GM19240 (cell line): Measurements from ENCODE around the gene NCMAP.
"Not testable (repeated sequence)": the region's sequence is repeated elsewhere in the genome, so short reads cannot be mapped to it uniquely, and the experiment has no call there.

Source experiments
- DNase-seq: peaks from one replicate; pipeline ENCODE4 v3.0.0; 2011; ENCODE audit warnings: low spot score; ENCODE audit not compliant: insufficient read length

The NCMAP gene

DNA sequence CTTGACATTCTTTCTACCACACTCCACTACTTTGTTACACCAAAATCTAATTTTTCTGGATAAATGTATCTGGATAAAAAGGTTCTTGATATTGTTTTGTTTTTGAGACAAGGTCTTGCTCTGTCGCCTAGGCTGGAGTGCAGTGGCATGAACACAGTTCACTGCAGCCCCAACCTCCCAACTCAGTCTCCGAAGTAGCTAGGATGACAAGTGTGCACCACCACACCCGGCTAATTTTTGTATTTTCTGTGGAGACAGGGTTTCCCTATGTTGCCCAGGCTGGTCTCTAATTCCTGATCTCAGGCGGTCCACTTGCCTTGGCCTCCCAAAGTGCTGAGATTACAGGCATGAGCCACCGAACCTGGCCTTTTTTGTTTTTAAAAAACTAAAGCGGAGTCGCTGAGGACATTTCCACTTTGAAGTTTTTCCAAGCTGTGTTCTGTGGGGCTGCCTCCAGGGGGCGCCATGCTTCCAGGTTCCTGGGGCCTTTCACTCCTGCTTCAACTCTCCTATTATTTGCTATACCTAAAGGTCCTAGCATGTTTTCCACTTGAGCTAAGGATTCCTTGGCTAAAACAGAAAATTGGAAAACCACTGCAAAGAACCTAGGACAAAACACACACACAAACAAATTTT is 14.1 kb upstream of the NCMAP start:
- no peak for DNase-seq

DNA sequence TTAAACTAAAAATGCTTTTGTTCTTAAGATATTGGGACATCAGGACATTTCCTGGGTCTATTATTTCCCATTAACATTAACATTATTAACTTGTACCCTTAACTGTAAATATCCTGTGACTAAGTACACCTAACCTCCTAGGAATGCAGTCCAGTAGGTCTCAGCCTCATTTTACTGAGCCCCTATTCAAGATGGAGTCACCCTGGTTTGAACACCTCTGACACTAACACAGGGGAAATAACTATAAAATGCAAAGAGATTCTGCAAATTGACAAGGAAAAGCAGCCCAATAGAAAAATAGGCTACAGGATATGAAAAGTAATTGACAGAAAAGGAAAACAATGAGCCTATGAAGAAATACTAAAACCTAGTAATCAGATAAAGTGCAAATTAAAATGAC is 11.6 kb upstream of the NCMAP start:
- DNase-seq = no peak

- DNase-seq = no peak
Measured at GRCh38 chr1:24545662-24546061, 10.2 kb upstream of the NCMAP start.

GRCh38 chr1:24547195-24547594 is 8.7 kb upstream of the NCMAP start:
- DNase-seq = no peak

DNA sequence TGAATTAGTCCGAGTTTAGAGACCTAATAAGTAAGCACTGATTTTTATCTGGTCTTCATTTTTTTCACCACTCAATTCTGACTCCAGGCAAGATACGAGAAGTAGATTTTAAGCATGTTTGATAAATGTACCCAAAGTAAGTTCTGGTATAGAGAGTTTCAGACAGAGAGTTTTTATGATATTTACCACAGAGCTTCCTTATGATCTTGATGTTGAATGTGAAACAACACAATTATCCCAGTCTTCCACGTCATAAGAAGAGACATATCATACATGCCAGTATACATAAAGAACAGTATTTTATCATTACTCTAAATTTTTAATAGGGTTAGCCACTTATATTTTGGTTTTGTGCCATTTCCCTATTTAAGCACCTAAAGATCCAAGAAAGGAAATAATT is 7.8 kb upstream of the NCMAP start:
- no peak for DNase-seq

GRCh38 chr1:24549210-24549609 is 6.7 kb upstream of the NCMAP start:
- not testable (repeated sequence) for DNase-seq

GRCh38 chr1:24551290-24551959 is 4.5 kb upstream of the NCMAP start:
- DNase-seq = no peak

GRCh38 chr1:24551960-24552571 is 3.8 kb upstream of the NCMAP start:
- no peak for DNase-seq

DNA sequence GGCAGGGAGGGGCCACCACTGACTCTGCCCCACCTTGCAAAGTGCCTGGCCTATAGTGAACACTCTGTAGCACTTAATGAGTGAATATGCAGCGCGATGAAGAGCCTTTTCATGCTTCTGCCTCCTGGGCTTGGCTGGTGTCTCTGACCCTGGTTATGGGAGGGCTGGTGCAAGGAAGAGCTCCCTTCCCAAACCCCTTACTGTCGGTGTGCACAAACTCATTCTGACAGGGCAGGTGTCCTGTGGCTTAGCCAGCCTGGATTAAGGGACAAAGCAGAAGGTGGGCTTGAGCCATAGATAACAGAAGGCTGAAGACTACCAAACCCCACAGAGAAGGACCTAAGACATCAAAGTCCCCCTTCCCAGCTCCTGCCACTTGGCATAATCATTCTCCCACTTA is 2.0 kb upstream of the NCMAP start:
- DNase-seq = no peak

DNA sequence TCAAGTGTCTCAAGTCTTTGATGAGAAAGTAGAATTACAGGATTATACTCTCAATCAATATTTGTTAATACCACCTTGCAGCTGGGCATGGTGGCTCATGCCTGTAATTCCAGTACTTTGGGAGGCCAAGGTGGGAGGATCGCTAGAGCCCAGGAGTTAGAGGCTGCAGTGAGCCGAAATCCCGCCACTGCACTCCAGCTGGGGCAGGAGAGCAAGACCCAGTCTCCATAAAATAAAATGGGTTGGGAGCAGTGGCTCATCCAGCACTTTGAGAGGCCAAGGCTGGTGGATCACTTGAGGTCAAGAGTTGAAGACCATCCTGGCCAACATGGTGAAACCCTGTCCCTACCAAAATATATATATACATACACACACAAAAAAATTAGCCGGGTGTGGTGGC is 1.2 kb upstream of the NCMAP start:
- no peak for DNase-seq

DNA sequence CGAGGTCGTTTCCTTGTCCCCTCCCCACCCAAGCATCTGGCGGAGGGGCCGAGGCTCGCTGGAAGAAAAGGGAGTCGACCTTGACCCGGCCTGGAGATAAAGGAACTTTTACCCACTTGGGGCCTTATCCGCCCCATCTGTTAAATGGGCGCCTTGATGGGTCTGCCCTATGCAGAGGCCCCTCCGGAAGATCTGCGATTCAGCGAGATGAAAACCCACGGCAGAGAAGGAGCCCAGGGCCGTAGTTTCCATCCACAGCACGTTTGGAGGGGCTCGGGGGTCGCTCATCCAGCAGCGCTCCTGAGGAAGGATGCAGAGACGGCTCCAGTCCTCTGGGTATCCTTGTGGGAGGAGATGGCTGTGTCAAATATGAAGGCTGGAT is 518 bp downstream of the NCMAP start:
- DNase-seq = no peak

- DNase-seq = no peak
Measured at GRCh38 chr1:24557220-24557619, 1.3 kb downstream of the NCMAP start.

DNA sequence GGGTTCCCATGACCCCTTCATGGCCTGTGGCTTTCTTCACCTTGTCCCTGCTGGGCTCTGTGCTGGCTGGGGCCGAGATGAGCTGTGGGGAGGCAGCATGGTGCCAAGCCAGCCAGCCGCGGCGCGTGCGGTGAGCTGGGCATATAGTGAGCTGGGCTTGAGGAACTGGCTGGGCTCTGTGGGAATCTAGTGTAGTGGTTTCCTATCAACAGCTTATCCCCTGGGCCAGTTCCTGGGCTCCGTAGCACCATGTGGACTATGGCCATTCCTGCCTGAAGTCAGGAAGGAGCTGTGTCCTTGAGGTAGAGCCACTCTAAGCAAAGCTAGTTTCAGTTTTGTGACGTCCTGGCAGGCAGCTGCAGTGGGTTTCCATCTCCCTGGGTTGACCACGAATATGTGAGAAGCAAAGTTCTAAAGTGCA is 1.8 kb downstream of the NCMAP start:
- no peak for DNase-seq

DNA sequence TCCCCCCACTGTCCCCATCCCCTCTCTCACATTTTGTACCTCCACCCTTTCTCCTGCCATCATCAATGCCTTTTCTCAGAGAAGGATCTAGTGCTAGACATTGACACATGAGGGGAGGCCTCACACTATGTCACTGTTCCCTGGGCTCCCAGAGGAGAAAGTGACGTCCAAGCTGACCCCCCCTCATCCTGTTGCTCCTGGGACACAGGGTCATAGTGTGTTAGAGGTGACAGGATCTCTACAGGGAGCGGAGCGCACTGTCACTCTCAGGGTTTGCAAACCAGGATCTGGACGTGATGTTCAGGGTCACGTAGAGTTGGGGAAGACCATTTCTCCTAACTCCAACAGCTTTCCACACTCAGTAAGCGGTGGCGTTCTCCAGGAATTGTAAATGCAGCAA is 2.6 kb downstream of the NCMAP start:
- DNase-seq = no peak

DNA sequence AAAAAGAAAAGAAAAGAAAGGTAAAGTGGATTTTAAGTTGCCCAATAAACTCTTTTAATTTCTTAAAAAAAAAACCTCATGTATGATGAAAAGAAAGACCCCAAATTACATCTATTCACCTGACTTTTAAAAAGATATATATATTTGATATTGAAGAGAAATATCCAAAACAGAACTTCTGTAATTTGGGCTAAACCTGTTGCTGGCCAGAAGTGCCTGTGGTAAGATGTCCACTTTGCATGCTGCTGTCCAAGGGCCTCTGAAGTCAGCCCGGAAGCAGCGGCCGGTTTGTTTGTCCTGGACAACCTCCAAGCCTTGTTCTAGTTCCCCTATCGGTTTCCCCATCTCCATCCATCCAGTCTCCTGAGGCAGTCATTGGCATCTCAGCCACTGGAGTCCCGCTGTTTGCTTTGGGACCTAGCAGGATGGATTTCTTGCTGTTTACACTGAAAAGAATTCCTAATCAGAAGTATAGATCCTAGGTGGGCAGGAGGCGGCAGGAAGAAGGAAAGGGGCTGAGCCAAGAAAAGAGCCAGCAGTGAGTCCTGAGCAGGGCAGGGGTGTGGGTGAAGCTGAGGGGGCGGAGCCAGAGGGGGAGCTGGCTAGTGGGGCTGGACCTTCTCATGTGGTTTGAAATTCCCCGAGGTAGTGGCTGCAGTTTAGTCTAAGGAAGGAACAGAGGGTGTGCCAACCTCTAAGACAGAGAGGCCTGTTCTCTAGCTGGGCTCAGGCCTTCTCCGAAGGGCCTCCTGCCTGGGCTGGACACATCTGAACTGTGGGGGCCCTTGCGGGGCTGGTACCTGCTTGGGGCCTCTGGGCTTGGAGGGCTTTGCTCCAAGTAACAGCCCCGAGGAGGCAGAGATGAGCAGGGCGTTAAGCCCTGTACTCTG is 3.3 kb downstream of the NCMAP start:
- DNase-seq = no peak

- DNase-seq = no peak
Measured at GRCh38 chr1:24560361-24560760, 4.5 kb downstream of the NCMAP start.

DNA sequence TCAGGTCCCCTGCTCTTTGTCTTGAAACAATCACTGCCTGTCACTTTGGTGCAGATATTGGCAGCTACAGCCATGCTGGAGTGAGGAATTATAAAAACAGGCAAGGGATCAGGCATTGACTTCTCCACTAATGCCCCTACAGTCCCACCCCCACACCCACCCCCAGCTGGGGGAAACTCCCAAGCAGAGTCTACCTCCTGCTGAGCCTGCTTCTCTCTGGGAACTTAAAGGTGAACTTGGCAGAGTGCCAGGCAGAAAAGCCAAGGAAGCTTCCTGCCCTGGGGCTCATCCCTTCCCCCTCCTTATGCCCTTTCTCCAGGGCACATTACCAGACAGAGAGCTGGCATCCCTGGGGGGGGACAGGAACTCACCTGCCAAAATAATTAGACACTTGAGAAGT is 6.7 kb downstream of the NCMAP start:
- DNase-seq = no peak

DNA sequence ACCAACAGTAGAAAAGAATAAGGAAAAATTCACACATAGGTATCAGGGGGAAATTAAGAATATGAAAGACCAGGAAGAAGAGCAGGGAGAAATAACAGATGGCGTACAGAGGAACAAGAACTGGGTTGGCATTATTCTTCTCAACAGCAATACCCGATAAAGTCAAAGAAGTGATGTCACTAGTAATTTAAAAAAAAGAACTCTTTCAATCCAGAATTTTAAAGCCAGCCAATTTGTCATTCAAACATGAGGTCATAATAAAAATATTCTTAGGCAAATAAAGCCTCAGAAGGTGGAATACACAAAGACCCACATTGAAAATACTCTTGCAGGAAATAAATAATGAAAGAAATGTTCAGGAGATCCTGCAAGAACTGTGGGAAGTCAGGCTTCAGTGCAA is 8.8 kb downstream of the NCMAP start:
- DNase-seq = no peak

- DNase-seq = no peak
Measured at GRCh38 chr1:24566236-24566867, 10.5 kb downstream of the NCMAP start.

- no peak for DNase-seq
Measured at GRCh38 chr1:24567792-24568388, 12.0 kb downstream of the NCMAP start.

DNA sequence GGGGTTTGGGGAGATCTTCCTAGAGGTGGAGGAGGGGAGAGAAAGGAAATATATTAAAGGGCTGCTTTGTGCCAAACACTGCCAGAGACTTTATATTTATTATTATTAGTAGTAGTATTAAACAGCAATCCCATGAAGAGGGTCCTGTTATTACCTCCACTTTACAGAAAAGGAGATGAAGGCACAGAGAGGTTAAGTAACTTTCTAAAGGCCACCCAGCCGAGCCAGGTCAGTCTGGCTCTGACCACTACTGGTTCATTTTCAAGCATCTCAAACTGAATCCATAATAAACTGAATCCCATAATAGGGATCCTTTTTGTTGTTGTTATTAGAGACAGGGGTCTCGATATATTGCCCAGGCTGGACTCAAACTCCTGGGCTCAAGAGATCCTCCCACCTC is 12.6 kb downstream of the NCMAP start:
- no peak for DNase-seq
